ENCODE data around the gene PKIG. TPM values are rescaled to one million over a fixed set of nuclear protein-coding genes. Genes with fewer than 3 reads are reported as not detected.

Gene PKIG
- 40.8 and 76.2 TPM in 2 replicates for total RNA-seq (2014; rRNA removed; shearing (Covaris generic))

GRCh38 chr20:44582311-44583025 is at the start of gene PKIG:
Gene PKIG, plus strand, starts transcription at chr20:44582579. Its CDS starts 31,978 bp downstream, at chr20:44614557.
- no peaks in the 10 kb centered on the region for H3K27me3 ChIP-seq (ENCODE audit: control insufficient read depth, insufficient read depth, low read length)
- DNase-seq = no peak
- H3K4me3 ChIP-seq (ENCODE audit: insufficient read depth, low read depth, low read length) = no peak within 1 kb of the TSS
- no peaks in the 10 kb centered on the region for H3K36me3 ChIP-seq (replicated peaks; ENCODE audit: control insufficient read depth, insufficient read depth, low read length)

- Histone ChIP-seq H3K4me3 (ENCODE audit: insufficient read depth, low read depth, low read length) (no peak overlapping the region), H3K36me3 (replicated peaks; ENCODE audit: control insufficient read depth, insufficient read depth, low read length) (no peaks in the 10 kb centered on the region), H3K27me3 (ENCODE audit: control insufficient read depth, insufficient read depth, low read length) (no peaks in the 10 kb centered on the region)
- DNase-seq = no peak
These were observed 49.4 kb upstream of the PKIG start for GRCh38 chr20:44532981-44533331.

- no peak for DNase-seq
- H3K4me3 ChIP-seq (ENCODE audit: insufficient read depth, low read depth, low read length) = no peak overlapping the region
- H3K27me3 ChIP-seq (ENCODE audit: control insufficient read depth, insufficient read depth, low read length) = no peaks in the 10 kb centered on the region
- H3K36me3 ChIP-seq (replicated peaks; ENCODE audit: control insufficient read depth, insufficient read depth, low read length) = no peaks in the 10 kb centered on the region
These were observed 48.5 kb upstream of the PKIG start for GRCh38 chr20:44533928-44534327.

GRCh38 chr20:44536175-44536574 is 46.2 kb upstream of the PKIG start:
- H3K4me3 ChIP-seq (ENCODE audit: insufficient read depth, low read depth, low read length) = no peak overlapping the region
- H3K27me3 ChIP-seq (ENCODE audit: control insufficient read depth, insufficient read depth, low read length) = no peaks in the 10 kb centered on the region
- no peak for DNase-seq
- H3K36me3 ChIP-seq (replicated peaks; ENCODE audit: control insufficient read depth, insufficient read depth, low read length) = no peaks in the 10 kb centered on the region

- no peak for DNase-seq
- H3K4me3 ChIP-seq (ENCODE audit: insufficient read depth, low read depth, low read length) = no peak overlapping the region
- no peaks in the 10 kb centered on the region for H3K36me3 ChIP-seq (replicated peaks; ENCODE audit: control insufficient read depth, insufficient read depth, low read length)
- no peaks in the 10 kb centered on the region for H3K27me3 ChIP-seq (ENCODE audit: control insufficient read depth, insufficient read depth, low read length)
These were observed 44.4 kb upstream of the PKIG start for GRCh38 chr20:44537993-44538392.

GRCh38 chr20:44540834-44541233 is 41.5 kb upstream of the PKIG start:
- no peaks in the 10 kb centered on the region for H3K36me3 ChIP-seq (replicated peaks; ENCODE audit: control insufficient read depth, insufficient read depth, low read length)
- no peak for DNase-seq
- H3K27me3 ChIP-seq (ENCODE audit: control insufficient read depth, insufficient read depth, low read length) = no peaks in the 10 kb centered on the region
- H3K4me3 ChIP-seq (ENCODE audit: insufficient read depth, low read depth, low read length) = no peak overlapping the region

GRCh38 chr20:44541992-44542391 is 40.4 kb upstream of the PKIG start:
- DNase-seq = no peak
- Histone ChIP-seq H3K36me3 (replicated peaks; ENCODE audit: control insufficient read depth, insufficient read depth, low read length) (no peaks in the 10 kb centered on the region), H3K27me3 (ENCODE audit: control insufficient read depth, insufficient read depth, low read length) (no peaks in the 10 kb centered on the region), H3K4me3 (ENCODE audit: insufficient read depth, low read depth, low read length) (no peak overlapping the region)

GRCh38 chr20:44542890-44543289 is 39.5 kb upstream of the PKIG start:
- no peak for DNase-seq
- H3K27me3 ChIP-seq (ENCODE audit: control insufficient read depth, insufficient read depth, low read length) = no peaks in the 10 kb centered on the region
- H3K4me3 ChIP-seq (ENCODE audit: insufficient read depth, low read depth, low read length) = no peak overlapping the region
- no peaks in the 10 kb centered on the region for H3K36me3 ChIP-seq (replicated peaks; ENCODE audit: control insufficient read depth, insufficient read depth, low read length)

- no peaks in the 10 kb centered on the region for H3K27me3 ChIP-seq (ENCODE audit: control insufficient read depth, insufficient read depth, low read length)
- H3K4me3 ChIP-seq (ENCODE audit: insufficient read depth, low read depth, low read length) = no peak overlapping the region
- no peak for DNase-seq
- H3K36me3 ChIP-seq (replicated peaks; ENCODE audit: control insufficient read depth, insufficient read depth, low read length) = no peaks in the 10 kb centered on the region
These were observed 39.0 kb upstream of the PKIG start for GRCh38 chr20:44543358-44543757.

- H3K27me3 ChIP-seq (ENCODE audit: control insufficient read depth, insufficient read depth, low read length) = no peaks in the 10 kb centered on the region
- H3K36me3 ChIP-seq (replicated peaks; ENCODE audit: control insufficient read depth, insufficient read depth, low read length) = no peaks in the 10 kb centered on the region
- H3K4me3 ChIP-seq (ENCODE audit: insufficient read depth, low read depth, low read length) = no peak overlapping the region
- no peak for DNase-seq
These were observed 38.1 kb upstream of the PKIG start for GRCh38 chr20:44544263-44544662.

GRCh38 chr20:44547419-44547818 is 35.0 kb upstream of the PKIG start:
- DNase-seq = no peak
- Histone ChIP-seq H3K27me3 (ENCODE audit: control insufficient read depth, insufficient read depth, low read length) (no peaks in the 10 kb centered on the region), H3K36me3 (replicated peaks; ENCODE audit: control insufficient read depth, insufficient read depth, low read length) (no peaks in the 10 kb centered on the region), H3K4me3 (ENCODE audit: insufficient read depth, low read depth, low read length) (no peak overlapping the region)

GRCh38 chr20:44549123-44549522 is 33.3 kb upstream of the PKIG start:
- Histone ChIP-seq H3K4me3 (ENCODE audit: insufficient read depth, low read depth, low read length) (no peak overlapping the region), H3K36me3 (replicated peaks; ENCODE audit: control insufficient read depth, insufficient read depth, low read length) (no peaks in the 10 kb centered on the region), H3K27me3 (ENCODE audit: control insufficient read depth, insufficient read depth, low read length) (no peaks in the 10 kb centered on the region)
- no peak for DNase-seq

GRCh38 chr20:44552050-44552449 is 30.3 kb upstream of the PKIG start:
- Histone ChIP-seq H3K4me3 (ENCODE audit: insufficient read depth, low read depth, low read length) (no peak overlapping the region), H3K36me3 (replicated peaks; ENCODE audit: control insufficient read depth, insufficient read depth, low read length) (no peaks in the 10 kb centered on the region), H3K27me3 (ENCODE audit: control insufficient read depth, insufficient read depth, low read length) (no peaks in the 10 kb centered on the region)
- DNase-seq = no peak

- no peak for DNase-seq
- no peaks in the 10 kb centered on the region for H3K27me3 ChIP-seq (ENCODE audit: control insufficient read depth, insufficient read depth, low read length)
- H3K4me3 ChIP-seq (ENCODE audit: insufficient read depth, low read depth, low read length) = no peak overlapping the region
- H3K36me3 ChIP-seq (replicated peaks; ENCODE audit: control insufficient read depth, insufficient read depth, low read length) = no peaks in the 10 kb centered on the region
These were observed 29.8 kb upstream of the PKIG start for GRCh38 chr20:44552568-44552949.

- Histone ChIP-seq H3K4me3 (ENCODE audit: insufficient read depth, low read depth, low read length) (no peak overlapping the region), H3K27me3 (ENCODE audit: control insufficient read depth, insufficient read depth, low read length) (no peaks in the 10 kb centered on the region), H3K36me3 (replicated peaks; ENCODE audit: control insufficient read depth, insufficient read depth, low read length) (no peaks in the 10 kb centered on the region)
- DNase-seq = no peak
These were observed 29.1 kb upstream of the PKIG start for GRCh38 chr20:44552950-44553908.
